ENCODE results near the gene ARID5B. TPM values are rescaled to one million over a fixed set of nuclear protein-coding genes. Genes with fewer than 3 reads are reported as not detected.
A peak's percentile ranks its signal among the peaks of the same experiment; 100 is the strongest.

Gene ARID5B
- total and polyA plus RNA-seq, 2 donors (not counting 3 experiments of a cell fraction or from before 2014, with no cell fraction given) = 5.6 to 8.9 TPM

- no peaks in the 10 kb centered on the region for H3K9me3 ChIP-seq (replicated peaks; ENCODE audit: control insufficient read depth, insufficient read depth, low read length)
- DNase-seq (ENCODE audit: low read depth, low spot score) = peak; percentile 78
- H4K20me1 ChIP-seq (replicated peaks; ENCODE audit: control insufficient read depth, extremely low read depth, insufficient read depth, low read length) = no peaks in the 10 kb centered on the region
- no peaks in the 10 kb centered on the region for H3K36me3 ChIP-seq (ENCODE audit: control insufficient read depth in 2 of 2, extremely low read depth in 1 of 2, insufficient read depth in 2 of 2, low read length in 2 of 2)
- H3K4me3 ChIP-seq (replicated peaks in 1 of 3; ENCODE audit: insufficient read depth in 1 of 3, low read depth in 1 of 3, low read length in 3 of 3) = peak overlapping the region in 1 of 3 experiments; percentile 46
- peak overlapping the region; percentile 50 for H3K27ac ChIP-seq (ENCODE audit: insufficient read depth, low read depth, low read length)
- no peaks in the 10 kb centered on the region for H3K9me1 ChIP-seq (replicated peaks; ENCODE audit: control insufficient read depth, extremely low read depth, insufficient read depth, low read length)
- no TSS peak for BruUV-seq (replicated peaks)
- peaks cover 23% of the 10 kb centered on the region for H3K4me1 ChIP-seq (ENCODE audit: control insufficient read depth, extremely low read depth, insufficient read depth, low read length)
- H3K79me2 ChIP-seq (ENCODE audit: control insufficient read depth, insufficient read depth, low read length) = no peaks in the 10 kb centered on the region
- H3K27me3 ChIP-seq (ENCODE audit: control insufficient read depth in 2 of 2, insufficient read depth in 2 of 2, low read length in 2 of 2) = no peaks in the 10 kb centered on the region
- CTCF ChIA-PET = interaction anchor here (0.7 to 2.2 kb wide), 13 partner anchors 10 to 1165 kb away, joined by 3 to 13 read pairs (median 3); no protein-coding TSS in a partner anchor
- H2AFZ ChIP-seq (ENCODE audit: low read depth, low read length) = no peak overlapping the region
- dilution Hi-C loops (cut with MboI; ENCODE audit: extremely low pct_ligation_motif_present, low sequenced_read_pairs) (no loop called here), intact Hi-C loops (cut with micrococcal nuclease) (loop anchor here (2.0 kb wide), 3 partner anchors 18 to 138 kb away; no protein-coding TSS in a partner anchor)
- TF ChIP-seq CTCF (IDR thresholded peaks at IDR 0.05; ENCODE audit: extremely low read depth in 1 of 2, insufficient read depth in 1 of 2, low read depth in 1 of 2, low read length in 2 of 2) (no peak), MYC (IDR thresholded peaks at IDR 0.05; ENCODE audit: low read depth, low read length) (no peak), JUN (IDR thresholded peaks at IDR 0.05; ENCODE audit: borderline replicate concordance, insufficient read depth, insufficient read length, low read depth) (no peak), EZH2 (IDR thresholded peaks at IDR 0.05; ENCODE audit: borderline replicate concordance, low read depth, low read length, severe bottlenecking) (no peak), GATA2 (IDR thresholded peaks at IDR 0.05; ENCODE audit: insufficient read depth, insufficient read length, low read depth, low read length) (peak; percentile 13), MAX (IDR thresholded peaks at IDR 0.05; ENCODE audit: insufficient read depth, insufficient read length) (no peak), FOS (IDR thresholded peaks at IDR 0.05; ENCODE audit: borderline replicate concordance, insufficient read depth, low read length) (no peak)
- no peak for FAIRE-seq
- peak overlapping the region; percentile 35 for H3K9ac ChIP-seq (replicated peaks; ENCODE audit: extremely low read depth, insufficient read depth, low read length)
- POLR2A ChIA-PET = interaction anchor here (1.0 to 1.4 kb wide), 2 partner anchors 33 to 94 kb away, joined by 5 to 10 read pairs; no protein-coding TSS in a partner anchor
- H3K4me2 ChIP-seq (ENCODE audit: insufficient read depth, low read length) = peak overlapping the region; percentile 96
Measured at GRCh38 chr10:61992671-61993668, 91.5 kb downstream of the ARID5B start.

Measured in endothelial cell of umbilical vein (primary cell).